ENCODE data around the gene EIF4G3. TPM values are rescaled to one million over a fixed set of nuclear protein-coding genes. Genes with fewer than 3 reads are reported as not detected.
"Not testable (repeated sequence)": the region's sequence is repeated elsewhere in the genome, so short reads cannot be mapped to it uniquely, and the experiment has no call there.

Gene EIF4G3
- total RNA-seq, 1 experiment from 2014 or later = 23.2 TPM

- DNase-seq (ENCODE audit: low spot score) = no peak
Observed at GRCh38 chr1:20882837-20883236, 293.9 kb downstream of the EIF4G3 start.

GRCh38 chr1:20878799-20879198, 297.9 kb downstream of the EIF4G3 start:
- no peak for DNase-seq (ENCODE audit: low spot score)

- DNase-seq (ENCODE audit: low spot score) = no peak
Observed at GRCh38 chr1:20875198-20875973, 301.3 kb downstream of the EIF4G3 start.

- DNase-seq (ENCODE audit: low spot score) = no peak
Observed at GRCh38 chr1:20873311-20873710, 303.4 kb downstream of the EIF4G3 start.

- DNase-seq (ENCODE audit: low spot score) = no peak
Observed at GRCh38 chr1:20871419-20871818, 305.3 kb downstream of the EIF4G3 start.

GRCh38 chr1:20870718-20871117, 306.0 kb downstream of the EIF4G3 start:
- no peak for DNase-seq (ENCODE audit: low spot score)

- no peak for DNase-seq (ENCODE audit: low spot score)
Observed at GRCh38 chr1:20868263-20868662, 308.4 kb downstream of the EIF4G3 start.

GRCh38 chr1:20867847-20868246, 308.9 kb downstream of the EIF4G3 start:
- no peak for DNase-seq (ENCODE audit: low spot score)

GRCh38 chr1:20867062-20867461, 309.6 kb downstream of the EIF4G3 start:
- no peak for DNase-seq (ENCODE audit: low spot score)

- DNase-seq (ENCODE audit: low spot score) = no peak
Observed at GRCh38 chr1:20865001-20865400, 311.7 kb downstream of the EIF4G3 start.

- DNase-seq (ENCODE audit: low spot score) = no peak
Observed at GRCh38 chr1:20854529-20854928, 322.2 kb downstream of the EIF4G3 start.

- not testable (repeated sequence) for DNase-seq (ENCODE audit: low spot score)
Observed at GRCh38 chr1:20851791-20852190, 324.9 kb downstream of the EIF4G3 start.

GRCh38 chr1:20850021-20850420, 326.7 kb downstream of the EIF4G3 start:
- no peak for DNase-seq (ENCODE audit: low spot score)

- DNase-seq (ENCODE audit: low spot score) = no peak
Observed at GRCh38 chr1:20849100-20849499, 327.6 kb downstream of the EIF4G3 start.

- peak; percentile 21 for DNase-seq (ENCODE audit: low spot score)
Observed at GRCh38 chr1:20848162-20848561, 328.5 kb downstream of the EIF4G3 start.

GRCh38 chr1:20847611-20848080, 329.1 kb downstream of the EIF4G3 start:
- peak; percentile 51 for DNase-seq (ENCODE audit: low spot score)

GRCh38 chr1:20846461-20847374, 330.0 kb downstream of the EIF4G3 start:
- DNase-seq (ENCODE audit: low spot score) = no peak

- DNase-seq (ENCODE audit: low spot score) = no peak
Observed at GRCh38 chr1:20840731-20841130, 336.0 kb downstream of the EIF4G3 start.

GRCh38 chr1:20837554-20838192, 339.0 kb downstream of the EIF4G3 start:
- DNase-seq (ENCODE audit: low spot score) = no peak

- DNase-seq (ENCODE audit: low spot score) = no peak
Observed at GRCh38 chr1:20836230-20836629, 340.5 kb downstream of the EIF4G3 start.

GRCh38 chr1:20834780-20835179, 341.9 kb downstream of the EIF4G3 start:
- no peak for DNase-seq (ENCODE audit: low spot score)

- DNase-seq (ENCODE audit: low spot score) = no peak
Observed at GRCh38 chr1:20834192-20834591, 342.5 kb downstream of the EIF4G3 start.
